Astrocyte (in vitro differentiated cells and primary cell): ENCODE measurements around the gene MT1X. TPM values are rescaled to one million over a fixed set of nuclear protein-coding genes. Genes with fewer than 3 reads are reported as not detected.

Experiments used
- DNase-seq: peaks from one replicate; pipeline ENCODE4 v3.0.0-alpha.2; 2010; ENCODE audit warnings: low read depth
- FAIRE-seq: peaks from 2 replicates; lab custom pipeline; 2011; peaks lifted over from hg19 to GRCh38; lab: Jason Lieb, UNC
- H2AFZ ChIP-seq: 2 replicates; pipeline ENCODE4 v1.6.0; 2012; ENCODE audit warnings: low read depth, low read length, inconsistent platforms
- H3K27ac ChIP-seq: 2 replicates; pipeline ENCODE4 v1.5.1; 2011; ENCODE audit warnings: low read depth, low read length, inconsistent platforms
- H3K27me3 ChIP-seq: 2 replicates; pipeline ENCODE4 v1.6.0; 2011; ENCODE audit warnings: low read length, inconsistent platforms; ENCODE audit not compliant: insufficient read depth
- H3K36me3 ChIP-seq: 2 replicates; pipeline ENCODE4 v1.5.1; 2011; ENCODE audit warnings: low read length, inconsistent platforms; ENCODE audit not compliant: insufficient read depth
- H3K4me1 ChIP-seq: 2 replicates; pipeline ENCODE4 v1.5.1; 2011; ENCODE audit warnings: low read length, inconsistent platforms; ENCODE audit not compliant: insufficient read depth
- H3K4me2 ChIP-seq: 2 replicates; pipeline ENCODE4 v1.6.0; 2012; ENCODE audit warnings: low read length, inconsistent platforms
- H3K4me3 ChIP-seq: 2 replicates; pipeline ENCODE4 v1.5.1; 2011; ENCODE audit warnings: low read depth, mild to moderate bottlenecking, low read length, inconsistent platforms; ENCODE audit not compliant: insufficient read depth
- H3K79me2 ChIP-seq: 2 replicates; pipeline ENCODE4 v1.6.0; 2012; ENCODE audit warnings: mild to moderate bottlenecking, low read length, inconsistent platforms; ENCODE audit not compliant: insufficient read depth
- H3K9ac ChIP-seq: 2 replicates; pipeline ENCODE4 v1.6.0; 2012; ENCODE audit warnings: mild to moderate bottlenecking, low read length, inconsistent platforms
- H3K9me3 ChIP-seq: 2 replicates; pipeline ENCODE4 v1.5.1; 2012; ENCODE audit warnings: low read depth, mild to moderate bottlenecking, low read length, inconsistent platforms; ENCODE audit not compliant: insufficient read depth
- H4K20me1 ChIP-seq: 2 replicates; pipeline ENCODE4 v1.6.0; 2012; ENCODE audit warnings: low read length, inconsistent platforms; ENCODE audit not compliant: insufficient read depth
- H3K27ac Mint-ChIP-seq: one replicate; pipeline ENCODE4 v1.8.0; 2021; ENCODE audit warnings: mild to moderate bottlenecking, mixed read lengths; ENCODE audit not compliant: unreplicated experiment
- H3K27me3 Mint-ChIP-seq: one replicate; pipeline ENCODE4 v1.8.0; 2021; ENCODE audit warnings: low read depth, mixed read lengths; ENCODE audit not compliant: unreplicated experiment
- H3K36me3 Mint-ChIP-seq: one replicate; pipeline ENCODE4 v1.8.0; 2021; ENCODE audit warnings: low read depth, mixed read lengths; ENCODE audit not compliant: unreplicated experiment
- H3K4me1 Mint-ChIP-seq: one replicate; pipeline ENCODE4 v1.8.0; 2021; ENCODE audit warnings: low read depth, mixed read lengths; ENCODE audit not compliant: unreplicated experiment
- H3K4me3 Mint-ChIP-seq: one replicate; pipeline ENCODE4 v1.8.0; 2021; ENCODE audit warnings: mild to moderate bottlenecking, moderate library complexity, mixed read lengths; ENCODE audit not compliant: unreplicated experiment
- H3K9me3 Mint-ChIP-seq: one replicate; pipeline ENCODE4 v1.8.0; 2021; ENCODE audit warnings: mild to moderate bottlenecking, mixed read lengths; ENCODE audit not compliant: unreplicated experiment
- EZH2 ChIP-seq: IDR thresholded peaks from 2 replicates; pipeline ENCODE4 v1.6.1; 2012; ENCODE audit warnings: mild to moderate bottlenecking, low read length, inconsistent platforms; ENCODE audit not compliant: insufficient read depth
- total RNA-seq: library from RNA; stranded (reverse); gene quantifications from 2 replicates; pipeline ENCODE4 v1.2.1, GENCODE V29; 2021
- TF ChIP-seq, protein P1 (sequence below): IDR thresholded peaks from 2 replicates; pipeline ENCODE4 v1.5.1; 2011; ENCODE audit warnings: low read depth, mild to moderate bottlenecking, inconsistent platforms, low read length, moderate library complexity; ENCODE audit not compliant: insufficient read depth

The MT1X gene
- total RNA-seq, 1 donor from 2014 or later, result 7.0 TPM

DNA sequence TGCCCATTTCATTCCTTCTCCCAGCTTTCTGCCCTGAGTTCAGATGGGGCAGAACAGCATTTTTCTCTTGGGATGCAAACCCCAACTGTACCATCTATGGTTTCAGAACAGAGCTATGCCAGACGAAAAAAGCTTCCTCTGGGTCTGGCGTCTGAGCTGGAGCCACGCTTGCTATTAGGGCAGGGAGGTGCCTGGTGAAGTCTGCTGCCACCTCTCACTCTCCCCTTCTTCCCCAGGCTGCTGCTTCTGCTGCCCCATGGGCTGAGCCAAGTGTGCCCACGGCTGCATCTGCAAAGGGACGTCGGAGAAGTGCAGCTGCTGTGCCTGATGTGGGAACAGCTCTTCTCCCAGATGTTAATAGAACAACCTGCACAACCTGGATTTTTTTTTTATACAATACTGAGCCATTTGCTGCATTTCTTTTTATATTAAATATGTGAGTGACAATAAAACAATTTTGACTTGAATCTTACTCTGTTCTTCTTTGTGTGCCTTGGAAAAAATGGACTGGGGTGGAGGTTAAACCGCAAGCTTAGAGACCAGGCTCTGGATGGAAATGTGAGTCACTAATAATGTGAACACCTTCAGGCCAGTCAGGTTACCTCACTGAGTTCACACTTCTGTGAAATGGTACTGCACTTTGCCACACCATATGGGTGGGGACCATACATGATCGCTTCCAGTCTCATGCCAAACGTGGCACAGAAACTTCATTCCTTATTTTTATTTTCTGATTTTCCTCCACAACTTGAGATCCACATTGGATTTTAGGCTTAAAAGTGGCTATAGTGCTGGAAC lies 45.5 kb upstream of the MT1X start:
- Mint-ChIP-seq H3K36me3 (no peaks in the 10 kb centered on the region), H3K27ac (no peak overlapping the region), H3K4me3 (peak overlapping the region; percentile 34), H3K27me3 (peaks cover 90% of the 10 kb centered on the region), H3K9me3 (peaks cover 2% of the 10 kb centered on the region), H3K4me1 (peaks cover 8% of the 10 kb centered on the region)
- H3K27ac ChIP-seq, result no peak overlapping the region
- H4K20me1 ChIP-seq, result no peaks in the 10 kb centered on the region
- no peak overlapping the region for H3K4me3 ChIP-seq
- no peaks in the 10 kb centered on the region for H3K36me3 ChIP-seq
- H3K4me2 ChIP-seq, result no peak overlapping the region
- DNase-seq, result no peak
- peaks cover 96% of the 10 kb centered on the region for H3K27me3 ChIP-seq
- no peak overlapping the region for H2AFZ ChIP-seq
- H3K9me3 ChIP-seq, result no peaks in the 10 kb centered on the region
- no peak overlapping the region for H3K9ac ChIP-seq
- peaks cover 21% of the 10 kb centered on the region for H3K4me1 ChIP-seq
- TF ChIP-seq, protein P1, sequence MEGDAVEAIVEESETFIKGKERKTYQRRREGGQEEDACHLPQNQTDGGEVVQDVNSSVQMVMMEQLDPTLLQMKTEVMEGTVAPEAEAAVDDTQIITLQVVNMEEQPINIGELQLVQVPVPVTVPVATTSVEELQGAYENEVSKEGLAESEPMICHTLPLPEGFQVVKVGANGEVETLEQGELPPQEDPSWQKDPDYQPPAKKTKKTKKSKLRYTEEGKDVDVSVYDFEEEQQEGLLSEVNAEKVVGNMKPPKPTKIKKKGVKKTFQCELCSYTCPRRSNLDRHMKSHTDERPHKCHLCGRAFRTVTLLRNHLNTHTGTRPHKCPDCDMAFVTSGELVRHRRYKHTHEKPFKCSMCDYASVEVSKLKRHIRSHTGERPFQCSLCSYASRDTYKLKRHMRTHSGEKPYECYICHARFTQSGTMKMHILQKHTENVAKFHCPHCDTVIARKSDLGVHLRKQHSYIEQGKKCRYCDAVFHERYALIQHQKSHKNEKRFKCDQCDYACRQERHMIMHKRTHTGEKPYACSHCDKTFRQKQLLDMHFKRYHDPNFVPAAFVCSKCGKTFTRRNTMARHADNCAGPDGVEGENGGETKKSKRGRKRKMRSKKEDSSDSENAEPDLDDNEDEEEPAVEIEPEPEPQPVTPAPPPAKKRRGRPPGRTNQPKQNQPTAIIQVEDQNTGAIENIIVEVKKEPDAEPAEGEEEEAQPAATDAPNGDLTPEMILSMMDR, result no peak
- no peak for TF ChIP-seq EZH2
- H3K79me2 ChIP-seq, result no peaks in the 10 kb centered on the region
- FAIRE-seq, result no peak

DNA sequence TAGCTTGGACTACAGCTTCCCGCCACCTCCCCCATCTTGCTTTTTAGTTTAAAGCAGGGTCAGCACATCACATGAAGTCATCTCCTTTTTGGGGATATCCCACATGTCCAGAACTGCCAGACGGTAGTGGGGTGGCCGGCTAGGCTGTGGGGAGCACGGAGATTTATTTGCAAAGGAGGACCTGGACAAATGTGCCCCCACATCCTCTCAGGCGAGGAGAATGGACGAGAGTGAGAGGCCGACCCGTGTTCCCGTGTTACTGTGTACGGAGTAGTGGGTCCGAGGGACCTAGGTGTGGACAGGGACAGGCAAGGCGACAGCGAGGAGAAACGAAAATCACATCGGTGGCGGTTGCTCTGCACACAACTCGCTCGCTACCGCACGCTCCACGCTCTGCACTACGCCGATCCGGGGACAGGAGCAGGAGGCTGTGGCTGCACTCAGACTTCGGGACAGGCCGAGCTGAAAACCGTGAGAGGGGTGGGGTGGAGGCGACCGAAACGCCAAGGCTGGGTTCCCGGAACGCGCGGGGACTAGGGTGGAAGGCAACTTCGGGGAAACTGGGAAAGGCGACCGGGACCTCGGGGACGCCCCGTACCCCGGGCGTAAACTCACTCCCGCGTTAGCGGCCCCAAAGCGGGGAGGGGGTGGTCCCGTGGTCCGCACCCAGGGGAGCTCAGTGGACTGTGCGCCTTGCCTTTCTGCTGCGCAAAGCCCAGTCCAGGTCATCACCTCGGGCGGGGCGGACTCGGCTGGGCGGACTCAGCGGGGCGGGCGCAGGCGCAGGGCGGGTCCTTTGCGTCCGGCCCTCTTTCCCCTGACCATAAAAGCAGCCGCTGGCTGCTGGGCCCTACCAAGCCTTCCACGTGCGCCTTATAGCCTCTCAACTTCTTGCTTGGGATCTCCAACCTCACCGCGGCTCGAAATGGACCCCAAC lies 44.2 kb upstream of the MT1X start, which contains the start of gene MT1A:
Gene MT1A, plus strand, starts transcription at position 853 of the 937 bp plus-strand sequence. Its CDS starts 73 bp downstream, at position 926.
- H3K27me3 ChIP-seq, result peaks cover 99% of the 10 kb centered on the region
- TF ChIP-seq EZH2, result peak; percentile 97
- TF ChIP-seq, protein P1, result no peak
- peak within 1 kb of the TSS; percentile 73 for H3K4me3 Mint-ChIP-seq
- H3K79me2 ChIP-seq, result no peaks in the 10 kb centered on the region
- peak within 1 kb of the TSS; percentile 90 for H2AFZ ChIP-seq
- peak within 1 kb of the TSS; percentile 31 for H3K9ac ChIP-seq
- no peak for FAIRE-seq
- no peaks in the 10 kb centered on the region for H4K20me1 ChIP-seq
- no peak within 1 kb of the TSS for H3K27ac ChIP-seq
- H3K27ac Mint-ChIP-seq, result no peak within 1 kb of the TSS
- peaks cover 4% of the 10 kb centered on the region for H3K4me1 Mint-ChIP-seq
- peaks cover 16% of the 10 kb centered on the region for H3K4me1 ChIP-seq
- peak within 1 kb of the TSS; percentile 57 for H3K4me3 ChIP-seq
- H3K27me3 Mint-ChIP-seq, result peaks cover 94% of the 10 kb centered on the region
- H3K36me3 ChIP-seq, result no peaks in the 10 kb centered on the region
- peak; percentile 26 for DNase-seq
- no peaks in the 10 kb centered on the region for H3K36me3 Mint-ChIP-seq
- H3K9me3 ChIP-seq, result no peaks in the 10 kb centered on the region
- H3K4me2 ChIP-seq, result peak within 1 kb of the TSS; percentile 92
- peaks cover 2% of the 10 kb centered on the region for H3K9me3 Mint-ChIP-seq
